T-helper 9 cell (primary cell): ENCODE measurements around the gene MAPK11.

Source experiments
- DNase-seq: peaks from one replicate; pipeline ENCODE4 v3.0.0-alpha.2; 2020
- total RNA-seq, 2 donors: gene quantifications; one replicate each; lab custom pipeline; 2026; lab: John Stamatoyannopoulos, UW

Gene MAPK11
- total RNA-seq: 6.5 to 9.2 reads per million in 2 donors

DNA sequence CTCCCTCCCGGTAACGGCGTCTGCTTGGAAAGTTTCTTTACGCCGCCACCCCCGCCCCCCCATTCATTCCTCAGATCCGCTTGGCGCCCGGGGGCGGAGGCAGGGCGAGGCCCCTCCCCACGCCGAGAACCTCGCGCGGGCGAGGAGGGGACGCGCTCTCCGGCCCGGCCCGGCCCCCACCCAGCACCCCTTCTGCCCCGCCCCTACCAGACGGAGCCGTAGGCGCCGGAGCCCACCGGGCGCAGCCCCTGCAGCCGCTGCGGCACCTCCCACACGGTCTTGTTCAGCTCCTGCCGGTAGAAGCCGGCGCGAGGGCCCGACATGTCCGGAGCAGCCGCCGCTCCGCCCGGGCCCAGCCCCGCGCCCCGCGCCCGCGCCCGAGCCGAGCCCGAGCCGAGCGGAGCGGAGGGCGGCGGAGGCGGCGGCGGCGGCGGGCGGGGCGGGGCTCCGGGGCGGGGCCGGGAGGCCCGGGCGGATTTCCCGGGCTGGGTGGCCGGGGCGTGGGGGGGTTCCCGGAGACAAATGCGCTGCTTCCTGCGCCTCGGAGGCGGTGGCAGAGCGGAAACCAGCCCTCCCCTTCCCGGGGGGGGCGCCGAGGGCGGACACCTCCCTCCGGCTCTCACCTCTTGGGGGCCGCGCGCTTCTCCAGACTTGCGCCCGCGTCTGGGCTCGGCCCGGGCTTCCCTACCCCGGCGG is at the start of gene MAPK11:
Gene MAPK11, minus strand, starts transcription at position 411 of the 696 bp plus-strand sequence. Its CDS starts 88 bp downstream, at position 323.
- peak; percentile 61 for DNase-seq

GRCh38 chr22:50319503-50319951 is 49.3 kb upstream of the MAPK11 start:
- no peak for DNase-seq

DNA sequence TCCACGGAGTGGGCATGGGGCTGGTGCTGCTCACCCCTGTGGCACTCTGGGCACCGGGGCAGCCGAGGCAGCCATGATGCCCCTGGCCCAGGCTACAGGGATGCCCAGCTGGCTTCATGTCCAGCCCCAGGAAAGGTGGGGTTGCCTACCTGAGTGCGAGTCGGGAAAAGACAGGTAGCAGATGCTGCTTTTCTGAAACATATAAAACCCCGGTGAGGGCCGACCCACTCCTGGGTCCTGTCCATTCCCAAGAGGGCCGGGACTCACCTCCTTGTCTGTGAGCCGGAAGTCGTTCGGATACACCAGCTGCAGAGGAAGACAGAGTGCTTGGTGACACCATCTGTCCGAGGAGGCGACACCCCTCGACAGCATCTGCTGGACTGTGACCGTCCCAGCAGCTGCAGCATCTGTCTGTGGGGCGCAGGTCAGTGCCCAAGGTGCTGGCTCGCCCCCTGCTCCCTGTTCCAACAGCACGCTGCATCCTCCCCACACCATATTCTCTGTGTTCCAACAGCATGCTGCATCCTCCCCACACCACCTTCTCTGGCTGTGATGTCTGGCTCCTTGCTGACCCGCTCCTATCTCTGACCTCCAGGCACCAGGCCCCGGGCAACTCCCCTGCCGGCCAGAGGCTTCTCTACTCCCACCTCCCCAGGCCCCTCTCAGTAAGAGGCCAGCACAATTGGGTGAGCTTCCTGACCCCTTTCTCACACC is 48.7 kb upstream of the MAPK11 start:
- no peak for DNase-seq

DNA sequence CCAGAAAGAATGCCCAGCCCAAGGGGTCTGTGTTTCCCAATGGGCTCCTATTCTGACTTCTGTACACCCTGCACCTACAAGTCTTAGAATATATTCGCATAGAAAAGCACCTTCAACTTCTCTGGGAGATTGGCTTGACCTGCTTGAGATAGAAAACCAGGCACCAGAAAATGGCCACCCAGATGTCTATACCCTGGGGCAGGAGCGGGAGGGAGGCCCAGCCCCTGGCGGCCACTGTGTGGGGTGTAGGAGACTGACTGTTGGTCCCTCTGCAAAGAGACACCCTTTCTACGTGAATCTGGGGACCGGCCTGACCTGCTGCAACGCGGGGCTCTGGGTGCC is 48.1 kb upstream of the MAPK11 start:
- no peak for DNase-seq

DNA sequence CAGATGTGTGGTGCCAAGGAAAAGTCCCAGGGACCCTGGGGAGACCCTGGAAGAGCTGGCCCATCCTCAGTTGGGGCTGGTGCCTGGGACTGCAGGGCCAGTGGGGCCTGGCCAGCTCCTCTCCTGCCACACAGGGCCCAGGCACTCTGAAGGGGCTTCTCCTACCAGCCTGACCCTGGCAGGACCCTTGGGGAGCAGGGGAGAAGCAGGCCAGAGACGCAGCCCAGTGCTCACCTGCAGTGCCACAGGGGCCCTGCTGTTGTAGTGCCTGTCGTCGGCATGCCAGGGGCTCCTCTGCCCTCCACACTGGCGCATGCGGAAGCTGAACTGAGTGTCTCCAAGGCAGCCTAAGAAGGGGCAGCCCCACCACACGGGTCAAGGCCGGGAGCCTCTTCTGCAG is 47.5 kb upstream of the MAPK11 start:
- DNase-seq: no peak

GRCh38 chr22:50317178-50317577 is 47.0 kb upstream of the MAPK11 start:
- no peak for DNase-seq

DNA sequence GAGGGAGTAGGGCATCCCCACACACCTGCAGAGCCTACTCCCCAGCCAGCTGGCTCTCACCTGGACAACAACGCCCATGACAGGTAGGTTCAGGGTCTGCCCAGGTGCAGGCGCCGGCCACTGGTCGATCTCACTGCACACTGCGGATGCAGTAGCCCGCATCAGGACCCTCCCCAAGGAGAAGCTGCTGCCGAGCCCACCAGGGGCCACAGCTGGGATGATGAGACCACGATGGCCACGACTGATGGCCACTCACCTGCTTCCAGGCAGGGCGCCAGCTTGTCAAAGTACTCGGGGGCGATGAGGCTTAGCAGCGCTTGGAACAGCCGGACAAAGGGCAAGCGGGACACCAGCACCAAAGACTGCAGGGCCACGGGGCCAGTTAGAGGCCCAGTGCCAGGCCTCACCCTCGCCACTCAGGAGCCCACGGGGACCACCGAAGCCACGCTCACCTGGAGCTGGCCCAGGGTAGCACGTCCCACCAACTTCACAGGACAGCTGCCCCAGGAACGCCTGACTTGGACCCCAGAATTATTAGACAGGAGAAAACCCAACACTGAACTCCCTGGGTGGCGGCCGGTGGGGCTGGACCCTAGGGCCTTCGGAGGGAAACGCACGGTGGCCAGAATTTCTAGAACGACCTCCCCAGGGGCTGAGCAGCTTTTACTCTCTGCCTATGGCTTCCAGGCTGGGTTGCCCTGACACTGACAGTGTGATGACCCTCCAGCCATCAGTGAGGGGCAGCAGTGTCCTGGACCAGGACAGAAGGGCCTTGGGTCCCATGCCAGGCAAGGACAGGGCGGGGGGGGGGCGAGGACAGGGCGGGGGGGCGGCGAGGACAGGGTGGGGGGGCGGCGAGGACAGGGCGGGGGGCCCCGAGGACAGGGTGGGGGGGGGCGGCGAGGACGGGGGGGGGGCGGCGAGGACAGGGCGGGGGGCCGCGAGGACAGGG is 46.2 kb upstream of the MAPK11 start:
- no peak for DNase-seq

DNA sequence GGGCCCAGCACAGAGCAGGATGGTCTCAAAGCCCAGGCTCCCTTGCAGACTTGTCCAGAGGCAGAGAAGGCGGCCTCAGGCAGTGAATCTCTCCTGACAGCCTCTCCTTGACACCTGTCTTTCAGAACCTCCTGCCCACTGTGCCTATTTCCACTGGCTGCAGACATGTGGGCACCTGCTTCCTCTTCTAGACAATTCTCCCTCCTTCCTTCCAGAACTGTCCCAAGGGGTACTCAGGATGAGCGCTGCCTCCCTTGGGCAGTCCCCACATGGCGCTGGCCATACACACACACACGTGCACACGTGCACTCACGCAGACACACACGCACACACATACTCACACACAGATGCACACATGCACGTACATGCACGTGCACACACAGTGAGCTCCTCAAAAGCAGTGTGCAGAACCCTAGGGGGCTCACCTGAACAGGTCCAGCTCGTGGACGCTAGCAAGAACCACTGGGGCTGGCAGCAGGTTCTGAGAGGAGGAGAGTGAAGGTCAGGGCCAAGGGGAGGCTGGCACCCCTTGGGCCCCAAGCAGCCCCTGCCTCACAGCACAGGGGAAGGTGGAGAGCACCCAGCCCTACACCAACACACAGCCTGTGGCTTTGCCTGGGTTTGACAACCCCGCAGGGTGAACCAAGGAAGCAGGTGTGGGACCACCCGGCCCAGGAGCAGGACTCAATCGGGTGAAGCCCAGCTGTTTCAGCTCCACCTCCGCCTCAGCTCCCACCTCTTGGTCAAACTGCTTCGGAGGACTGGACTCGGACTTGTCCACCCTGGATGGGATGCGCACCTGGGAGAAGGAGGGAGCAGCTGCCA is 45.3 kb upstream of the MAPK11 start:
- DNase-seq: no peak

DNA sequence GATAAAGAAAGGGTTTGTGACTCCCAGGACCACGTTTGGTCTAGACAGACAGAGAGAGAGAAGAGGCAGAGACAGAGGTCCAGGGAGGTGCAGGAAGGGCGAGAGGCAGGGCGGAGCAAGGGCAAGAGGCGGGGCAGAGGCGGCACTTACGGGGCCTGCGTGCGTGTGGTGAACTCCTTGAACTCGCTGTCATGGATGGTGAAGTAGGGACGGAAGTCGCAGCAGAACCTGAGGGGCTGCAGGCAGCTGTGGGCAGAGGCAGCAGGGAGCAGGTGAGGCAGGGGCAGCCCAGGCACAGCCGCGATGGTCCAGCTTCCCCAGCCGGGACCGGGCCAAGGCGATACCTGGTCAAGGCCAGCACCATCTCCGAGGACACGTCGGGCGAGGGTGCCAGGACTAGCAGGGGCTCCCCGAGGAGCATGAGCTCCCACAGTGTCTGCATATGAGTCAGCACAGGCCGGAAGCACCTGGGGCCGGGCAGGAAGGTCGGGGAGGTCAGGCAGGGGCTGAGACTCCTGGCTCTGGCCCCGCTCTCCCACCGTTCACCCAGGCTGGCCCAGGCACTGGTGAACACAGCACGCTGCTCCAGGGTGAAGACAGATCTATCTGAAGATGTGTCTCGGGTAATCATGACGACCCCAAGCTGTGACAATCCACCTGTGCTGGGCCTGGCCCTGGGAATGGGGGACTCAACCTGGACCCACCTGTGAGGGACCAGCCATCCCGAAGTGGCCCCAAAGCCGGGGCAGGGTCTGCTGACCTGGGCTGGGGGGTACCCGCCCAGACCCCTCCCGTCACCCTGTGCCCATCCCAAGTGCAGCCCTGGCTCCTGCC is 44.5 kb upstream of the MAPK11 start:
- DNase-seq: peak; percentile 40

- DNase-seq: no peak
Measured at GRCh38 chr22:50314081-50314454, 43.9 kb upstream of the MAPK11 start.

GRCh38 chr22:50313600-50313999 is 43.4 kb upstream of the MAPK11 start:
- DNase-seq: no peak

DNA sequence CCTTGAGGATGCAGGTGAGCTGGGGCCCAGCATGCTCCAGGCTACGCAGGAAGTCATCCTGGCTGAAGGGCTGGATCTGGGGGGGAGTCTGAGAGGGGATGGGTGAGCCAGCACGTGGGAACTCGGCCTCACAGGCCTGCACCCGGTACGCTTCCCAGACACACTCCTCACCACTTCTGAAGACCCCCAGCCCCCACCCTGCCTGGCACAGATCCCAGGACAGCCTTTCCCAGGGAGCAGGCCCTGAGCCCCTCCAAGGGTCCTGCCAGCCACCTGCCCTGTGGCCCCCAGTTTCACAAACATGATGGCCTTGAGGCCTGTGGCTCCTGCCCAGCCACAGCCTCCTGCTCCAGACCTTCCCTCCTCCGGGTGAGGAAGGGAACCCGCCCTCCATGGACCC is 42.8 kb upstream of the MAPK11 start:
- no peak for DNase-seq

DNA sequence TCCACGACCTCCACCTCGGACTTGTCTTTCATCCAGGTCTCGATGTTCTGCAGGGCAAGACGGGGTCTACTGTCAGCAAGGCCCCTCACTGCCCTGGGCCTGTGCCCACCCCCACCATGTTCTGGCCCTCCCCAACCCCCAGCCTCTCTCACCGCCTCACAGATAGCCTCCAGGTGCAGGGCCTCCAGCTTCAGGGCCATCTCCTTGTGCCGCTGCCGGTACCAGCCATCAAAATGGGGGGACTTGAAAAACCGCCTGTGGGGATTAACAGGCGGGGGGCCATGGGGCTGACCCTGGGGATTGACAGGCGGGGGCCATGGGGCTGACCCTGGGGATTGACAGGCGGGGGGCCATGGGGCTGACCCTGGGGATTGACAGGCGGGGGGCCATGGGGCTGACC is 42.2 kb upstream of the MAPK11 start:
- DNase-seq: no peak

DNA sequence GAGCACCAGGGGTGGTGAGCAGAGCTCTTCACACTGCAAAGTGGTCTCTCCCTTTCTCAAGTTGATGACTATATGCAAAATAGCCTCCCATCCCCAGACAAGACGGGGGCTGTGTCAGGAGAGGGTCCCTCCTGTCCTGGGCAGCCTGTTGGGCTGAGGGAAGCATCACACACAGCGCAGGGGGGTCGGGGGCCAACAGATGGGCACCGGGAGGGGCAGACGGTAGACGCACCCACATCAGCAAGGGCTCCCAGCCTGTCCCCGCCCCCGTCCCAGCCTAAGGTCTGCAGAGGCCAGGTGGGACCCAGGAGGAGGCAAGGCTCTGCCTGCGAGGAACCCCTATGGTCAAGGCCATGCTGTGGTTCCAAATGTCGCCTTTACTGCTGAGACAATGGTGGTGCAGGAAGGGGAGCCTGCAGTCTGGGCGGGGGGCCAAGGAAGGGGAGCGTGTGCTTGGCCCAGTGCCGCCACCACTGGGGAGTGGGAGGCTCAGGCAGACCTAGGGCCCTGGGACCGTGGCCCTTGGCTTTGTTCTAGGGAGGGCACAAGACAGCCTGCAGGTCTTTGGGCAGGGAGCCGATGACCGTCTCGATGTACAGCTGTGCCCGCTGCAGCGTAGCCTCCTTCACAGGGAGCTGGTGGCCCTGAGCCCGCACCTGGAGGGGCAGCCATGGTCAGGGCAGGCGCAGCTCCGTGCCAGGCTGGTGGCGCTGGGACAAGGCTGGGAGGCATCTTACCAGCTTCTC is 41.6 kb upstream of the MAPK11 start:
- DNase-seq: no peak

- no peak for DNase-seq
Measured at GRCh38 chr22:50310949-50311444, 40.8 kb upstream of the MAPK11 start.

- no peak for DNase-seq
Measured at GRCh38 chr22:50310031-50310722, 40.0 kb upstream of the MAPK11 start.

- no peak for DNase-seq
Measured at GRCh38 chr22:50309601-50309991, 39.4 kb upstream of the MAPK11 start.

DNA sequence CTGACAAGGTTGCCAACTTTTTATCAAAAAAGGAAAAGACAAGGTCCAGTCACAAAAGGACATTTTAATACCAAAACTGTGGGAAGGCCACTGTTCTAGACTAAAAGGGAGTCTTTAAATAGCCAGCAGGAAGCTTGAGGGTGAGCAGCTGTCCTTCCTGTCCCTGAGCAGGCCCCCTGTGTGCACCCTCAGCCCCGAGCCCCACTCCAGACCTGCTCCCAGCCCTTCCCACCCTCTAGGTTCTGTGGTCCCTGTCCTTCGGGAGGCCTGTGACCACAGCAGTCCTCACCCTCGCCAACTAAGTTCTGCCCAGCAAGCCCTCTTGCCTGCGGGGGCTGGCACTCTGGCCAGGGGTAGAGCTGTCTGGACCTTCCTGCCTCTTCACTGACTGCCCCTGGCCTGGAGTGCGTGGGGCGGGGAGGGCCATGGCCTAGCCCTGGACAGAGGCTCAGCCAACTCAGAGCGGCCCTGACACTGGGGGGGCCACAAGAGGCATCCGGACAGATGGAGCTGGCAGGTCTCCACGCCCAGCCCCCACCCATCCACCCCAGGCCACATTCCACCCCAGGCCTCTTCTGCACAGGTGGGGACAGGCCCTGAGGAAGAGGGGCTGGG is 38.9 kb upstream of the MAPK11 start:
- no peak for DNase-seq

DNA sequence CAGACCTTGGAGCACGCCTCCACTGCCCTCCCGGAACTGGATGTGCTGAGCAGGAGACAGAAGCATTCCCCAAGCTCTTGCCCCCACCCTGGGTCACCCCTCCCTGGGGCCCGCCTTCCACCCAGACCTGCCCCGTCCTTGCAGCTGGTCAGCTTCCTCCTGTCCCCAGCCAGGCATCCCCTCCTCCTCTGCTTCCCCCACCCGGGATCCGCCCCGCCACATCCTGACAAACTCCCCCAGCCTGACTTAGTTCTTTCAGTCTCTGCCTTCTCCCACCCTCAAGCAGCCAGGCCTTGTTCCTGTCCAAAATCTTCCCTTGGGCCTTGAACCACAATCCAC is 38.4 kb upstream of the MAPK11 start:
- no peak for DNase-seq
